Keratinocyte (primary cell): Measurements from ENCODE around the gene ABCD2. TPM values are rescaled to one million over a fixed set of nuclear protein-coding genes. Genes with fewer than 3 reads are reported as not detected.

Experiments used
- DNase-seq: peaks from one replicate; pipeline ENCODE4 v3.0.0-alpha.2; 2011; ENCODE audit warnings: low read depth, missing footprints, low spot score
- FAIRE-seq: peaks from 2 replicates; lab custom pipeline; 2011; peaks lifted over from hg19 to GRCh38; lab: Jason Lieb, UNC
- H2AFZ ChIP-seq: 2 replicates; pipeline ENCODE4 v1.6.0; 2012; ENCODE audit warnings: low read length, control low read depth, inconsistent platforms; ENCODE audit not compliant: control insufficient read depth
- H3K27ac ChIP-seq: 2 replicates; pipeline ENCODE4 v1.5.1; 2011; ENCODE audit warnings: low read length; ENCODE audit not compliant: control insufficient read depth, insufficient read depth
- H3K27me3 ChIP-seq: 3 replicates; pipeline ENCODE4 v1.6.0; 2011; ENCODE audit warnings: low read length; ENCODE audit not compliant: control insufficient read depth, insufficient read depth; ENCODE audit errors: extremely low read depth
- H3K36me3 ChIP-seq, 2 experiments: 2 replicates in 1 of 2; 3 replicates in 1 of 2; pipeline ENCODE4 v1.5.1; 2011; ENCODE audit warnings: low read length in 2 of 2, mild to moderate bottlenecking in 1 of 2; ENCODE audit not compliant: control insufficient read depth in 2 of 2, insufficient read depth in 2 of 2; ENCODE audit errors: extremely low read depth in 1 of 2
- H3K4me1 ChIP-seq: 3 replicates; pipeline ENCODE4 v1.5.1; 2011; ENCODE audit warnings: low read length; ENCODE audit not compliant: control insufficient read depth, insufficient read depth; ENCODE audit errors: extremely low read depth
- H3K4me2 ChIP-seq: 3 replicates; pipeline ENCODE4 v1.6.0; 2011; ENCODE audit warnings: low read depth, low read length; ENCODE audit not compliant: control insufficient read depth, insufficient read depth; ENCODE audit errors: extremely low read depth
- H3K4me3 ChIP-seq, 3 experiments: fragments of 200-600 bp in 1 of 3; sonication (generic) in 1 of 3; 2 replicates in 2 of 3; 3 replicates in 1 of 3; pipeline ENCODE4 v1.5.1; 2011 to 2016; ENCODE audit warnings: low read length in 3 of 3, mild to moderate bottlenecking in 3 of 3, control low read depth in 2 of 3, inconsistent platforms in 1 of 3, low read depth in 1 of 3, mixed read lengths in 1 of 3, mixed run types in 1 of 3, moderate library complexity in 1 of 3; ENCODE audit not compliant: control insufficient read depth in 2 of 3, insufficient read depth in 2 of 3; ENCODE audit errors: extremely low read depth in 1 of 3
- H3K79me2 ChIP-seq: 2 replicates; pipeline ENCODE4 v1.6.0; 2012; ENCODE audit warnings: low read length; ENCODE audit not compliant: control insufficient read depth, insufficient read depth
- H3K9ac ChIP-seq: 3 replicates; pipeline ENCODE4 v1.6.0; 2011; ENCODE audit warnings: low read length; ENCODE audit not compliant: control insufficient read depth, insufficient read depth; ENCODE audit errors: extremely low read depth
- H3K9me1 ChIP-seq: 3 replicates; pipeline ENCODE4 v1.6.0; 2011; ENCODE audit warnings: low read length; ENCODE audit not compliant: control insufficient read depth, insufficient read depth; ENCODE audit errors: extremely low read depth
- H3K9me3 ChIP-seq: 2 replicates; pipeline ENCODE4 v1.5.1; 2012; ENCODE audit warnings: low read depth, low read length; ENCODE audit not compliant: control insufficient read depth
- H4K20me1 ChIP-seq: 3 replicates; pipeline ENCODE4 v1.6.0; 2011; ENCODE audit warnings: low read length; ENCODE audit not compliant: control insufficient read depth, insufficient read depth; ENCODE audit errors: extremely low read depth
- EZH2 ChIP-seq: IDR thresholded peaks from one replicate; pipeline ENCODE4 v1.6.1; 2012; ENCODE audit warnings: inconsistent platforms, mild to moderate bottlenecking, low read length, moderate library complexity
- dilution Hi-C: fragments of 300-500 bp; cut with MboI; formaldehyde crosslinking; loops from one replicate; pipeline ENCODE4 v1.7.0; 2020; ENCODE audit warnings: low sequenced_read_pairs; ENCODE audit not compliant: extremely low pct_ligation_motif_present
- polyA plus RNA-seq, 5 experiments: library from polyadenylated mRNA; depleted of rRNA in 3 of 5; stranded (reverse) in 3 of 5; stranded (forward) in 1 of 5; unstranded in 1 of 5; fragments of >200 nt; gene quantifications; 1 replicate in 1 of 5; 2 replicates in 3 of 5; 3 replicates in 1 of 5; pipeline versions ENCODE4 v1.2.1 to v1.2.3, GENCODE V29; 2011 to 2012; ENCODE audit warnings: missing spikeins in 2 of 5, low read depth in 1 of 5, low replicate concordance in 1 of 5
- TF ChIP-seq, protein P1 (sequence below), 3 experiments: IDR thresholded peaks in 1 of 3; conservative IDR thresholded peaks in 1 of 3; optimal IDR thresholded peaks in 1 of 3; 2 replicates in 2 of 3; 3 replicates in 1 of 3; pipeline versions ENCODE3 to v1.5.1; 2011; ENCODE audit warnings: low read length in 3 of 3, mild to moderate bottlenecking in 3 of 3, moderate library complexity in 2 of 3, control low read depth in 1 of 3, inconsistent platforms in 1 of 3; ENCODE audit not compliant: insufficient read depth in 2 of 3; ENCODE audit errors: extremely low read depth in 1 of 3

The ABCD2 gene
- polyA plus RNA-seq, 1 donor (not counting 4 experiments of a cell fraction or from before 2014, with no cell fraction given): 0.03 TPM

DNA sequence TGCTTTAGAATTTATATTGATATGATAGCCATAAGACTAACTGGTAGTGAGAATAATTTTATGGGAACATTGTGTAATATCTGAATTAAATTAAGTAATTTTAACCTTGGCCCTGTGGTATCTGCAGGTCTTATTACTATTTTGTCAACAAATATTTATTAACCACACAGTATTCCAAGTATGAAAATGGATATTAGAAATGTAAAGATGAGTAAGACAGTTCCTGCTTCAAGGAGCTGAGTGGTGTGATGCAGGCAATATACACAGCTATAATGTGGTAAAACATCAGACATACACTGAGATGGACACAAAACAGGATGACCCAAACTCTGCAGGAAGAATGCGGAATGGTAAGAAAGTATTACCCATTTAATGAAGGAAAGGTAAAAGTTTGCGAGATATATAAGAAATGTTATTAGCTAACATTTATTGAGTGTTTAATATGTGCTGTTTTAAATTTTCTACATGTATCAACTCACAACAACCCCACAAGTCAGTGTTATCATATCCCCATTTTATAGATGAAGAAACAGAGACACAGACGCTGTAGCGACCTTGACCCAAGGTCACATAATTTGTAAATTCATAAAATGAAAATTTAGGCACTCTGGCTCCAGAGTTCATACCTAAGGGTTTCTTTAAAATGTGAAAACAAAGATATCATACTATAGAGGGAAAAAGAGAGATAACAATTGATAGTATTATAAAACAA, 12.7 kb downstream of the ABCD2 start:
- H3K4me3 ChIP-seq: no peak overlapping the region
- no peak overlapping the region for H3K4me2 ChIP-seq
- H3K36me3 ChIP-seq: no peaks in the 10 kb centered on the region
- no peak overlapping the region for H3K27ac ChIP-seq
- FAIRE-seq: no peak
- DNase-seq: no peak
- dilution Hi-C loops: no loop called here
- no peak overlapping the region for H2AFZ ChIP-seq
- TF ChIP-seq EZH2: no peak
- TF ChIP-seq, protein P1, sequence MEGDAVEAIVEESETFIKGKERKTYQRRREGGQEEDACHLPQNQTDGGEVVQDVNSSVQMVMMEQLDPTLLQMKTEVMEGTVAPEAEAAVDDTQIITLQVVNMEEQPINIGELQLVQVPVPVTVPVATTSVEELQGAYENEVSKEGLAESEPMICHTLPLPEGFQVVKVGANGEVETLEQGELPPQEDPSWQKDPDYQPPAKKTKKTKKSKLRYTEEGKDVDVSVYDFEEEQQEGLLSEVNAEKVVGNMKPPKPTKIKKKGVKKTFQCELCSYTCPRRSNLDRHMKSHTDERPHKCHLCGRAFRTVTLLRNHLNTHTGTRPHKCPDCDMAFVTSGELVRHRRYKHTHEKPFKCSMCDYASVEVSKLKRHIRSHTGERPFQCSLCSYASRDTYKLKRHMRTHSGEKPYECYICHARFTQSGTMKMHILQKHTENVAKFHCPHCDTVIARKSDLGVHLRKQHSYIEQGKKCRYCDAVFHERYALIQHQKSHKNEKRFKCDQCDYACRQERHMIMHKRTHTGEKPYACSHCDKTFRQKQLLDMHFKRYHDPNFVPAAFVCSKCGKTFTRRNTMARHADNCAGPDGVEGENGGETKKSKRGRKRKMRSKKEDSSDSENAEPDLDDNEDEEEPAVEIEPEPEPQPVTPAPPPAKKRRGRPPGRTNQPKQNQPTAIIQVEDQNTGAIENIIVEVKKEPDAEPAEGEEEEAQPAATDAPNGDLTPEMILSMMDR (optimal IDR thresholded peaks at IDR 0.05 in 1 of 3, IDR thresholded peaks at IDR 0.05 in 1 of 3, conservative IDR thresholded peaks at IDR 0.05 in 1 of 3; ENCODE audit: extremely low read depth in 1 of 3, insufficient read depth in 2 of 3, low read length in 3 of 3): no peak
- no peaks in the 10 kb centered on the region for H4K20me1 ChIP-seq
- H3K4me1 ChIP-seq: peaks cover 19% of the 10 kb centered on the region
- no peaks in the 10 kb centered on the region for H3K9me3 ChIP-seq
- H3K9me1 ChIP-seq: no peaks in the 10 kb centered on the region
- no peaks in the 10 kb centered on the region for H3K79me2 ChIP-seq
- H3K27me3 ChIP-seq: no peaks in the 10 kb centered on the region
- H3K9ac ChIP-seq: no peak overlapping the region

DNA sequence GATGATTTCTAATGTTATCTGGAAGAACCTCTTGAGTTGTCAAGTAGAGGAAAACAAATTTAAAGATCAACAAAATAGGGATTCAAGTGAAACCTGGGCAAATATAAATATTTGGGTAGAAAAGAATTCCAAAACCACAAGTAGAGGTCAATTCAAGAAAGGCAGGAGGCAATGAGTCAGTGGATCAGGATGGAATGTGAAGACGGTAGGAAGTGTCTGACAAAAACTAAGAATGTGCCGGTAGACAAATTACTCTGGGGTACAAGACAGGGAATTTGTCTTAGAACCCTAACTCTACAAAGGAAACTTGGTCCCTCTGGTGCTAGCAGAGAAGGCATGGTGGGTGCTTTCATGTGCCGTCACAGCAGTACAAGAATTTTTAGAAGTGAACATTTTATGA, 13.6 kb downstream of the ABCD2 start:
- Histone ChIP-seq H3K9me3 (no peaks in the 10 kb centered on the region), H3K9ac (no peak overlapping the region), H3K79me2 (no peaks in the 10 kb centered on the region), H3K4me3 (peak overlapping the region in 2 of 3 experiments; percentile 3 to 62), H3K9me1 (no peaks in the 10 kb centered on the region), H2AFZ (no peak overlapping the region), H3K4me1 (peaks cover 19% of the 10 kb centered on the region), H3K36me3 (no peaks in the 10 kb centered on the region), H3K27me3 (no peaks in the 10 kb centered on the region), H4K20me1 (no peaks in the 10 kb centered on the region), H3K4me2 (peak overlapping the region; percentile 72), H3K27ac (peak overlapping the region; percentile 52)
- dilution Hi-C loops: no loop called here
- no peak for DNase-seq
- FAIRE-seq: peak; percentile 95
- TF ChIP-seq, protein P1 (optimal IDR thresholded peaks at IDR 0.05 in 1 of 3, IDR thresholded peaks at IDR 0.05 in 1 of 3, conservative IDR thresholded peaks at IDR 0.05 in 1 of 3; ENCODE audit: extremely low read depth in 1 of 3, insufficient read depth in 2 of 3, low read length in 3 of 3): no peak
- no peak for TF ChIP-seq EZH2
